NCI-H1092 (cell line): Measurements from ENCODE around the gene C1QTNF3.
"Not testable (repeated sequence)": the region's sequence is repeated elsewhere in the genome, so short reads cannot be mapped to it uniquely, and the experiment has no call there.

Source experiments
- DNase-seq: peaks from one replicate; lab custom pipeline; 2025; lab: John Stamatoyannopoulos, UW

The C1QTNF3 gene

GRCh38 chr5:34051374-34051980, 8.5 kb upstream of the C1QTNF3 start:
- DNase-seq: no peak

- DNase-seq: no peak
Measured at GRCh38 chr5:34047774-34048572, 5.0 kb upstream of the C1QTNF3 start.

DNA sequence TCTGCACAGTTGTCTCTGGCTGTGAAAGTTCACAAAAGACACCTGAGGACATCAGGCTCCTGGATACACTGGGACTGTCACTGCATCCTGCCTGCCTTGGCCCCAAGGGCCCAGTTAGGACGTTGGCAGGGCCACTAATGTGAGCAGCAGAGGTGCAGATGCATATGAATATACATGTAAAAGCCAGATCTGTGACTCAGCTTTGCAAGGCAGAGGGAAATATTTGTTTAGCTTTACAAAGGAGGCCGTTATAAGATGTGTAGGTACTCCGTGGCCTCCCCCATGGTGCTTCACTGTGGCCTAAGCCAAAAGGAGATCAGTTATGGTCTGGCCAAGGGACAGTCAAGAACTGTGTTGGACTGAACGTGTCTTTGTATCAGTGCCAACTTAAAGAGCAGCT, 4.1 kb upstream of the C1QTNF3 start:
- no peak for DNase-seq

DNA sequence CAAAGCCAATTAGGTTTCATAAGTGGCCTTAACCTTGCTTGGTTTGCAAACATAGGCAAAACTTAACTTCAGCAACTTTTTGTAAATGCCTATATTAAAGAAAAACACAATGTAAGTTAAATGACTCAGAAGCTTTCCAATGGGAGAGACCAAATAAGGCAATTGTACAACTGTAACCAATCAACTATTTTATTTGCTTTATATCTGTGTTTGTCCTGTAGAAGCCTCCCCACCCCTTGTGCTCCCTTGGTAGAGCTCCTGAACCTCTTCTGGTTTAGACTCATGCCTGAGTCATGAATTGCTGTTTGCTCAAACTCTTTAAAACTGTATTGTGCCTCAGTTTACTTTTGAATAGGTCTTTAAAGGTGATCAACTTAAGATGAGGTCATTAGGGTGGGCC, 3.0 kb upstream of the C1QTNF3 start:
- DNase-seq: no peak

- DNase-seq: no peak
Measured at GRCh38 chr5:34045023-34045422, 2.0 kb upstream of the C1QTNF3 start.

GRCh38 chr5:34042321-34042720, 692 bp downstream of the C1QTNF3 start:
- no peak for DNase-seq

GRCh38 chr5:34041247-34041972, 1.6 kb downstream of the C1QTNF3 start:
- no peak for DNase-seq

DNA sequence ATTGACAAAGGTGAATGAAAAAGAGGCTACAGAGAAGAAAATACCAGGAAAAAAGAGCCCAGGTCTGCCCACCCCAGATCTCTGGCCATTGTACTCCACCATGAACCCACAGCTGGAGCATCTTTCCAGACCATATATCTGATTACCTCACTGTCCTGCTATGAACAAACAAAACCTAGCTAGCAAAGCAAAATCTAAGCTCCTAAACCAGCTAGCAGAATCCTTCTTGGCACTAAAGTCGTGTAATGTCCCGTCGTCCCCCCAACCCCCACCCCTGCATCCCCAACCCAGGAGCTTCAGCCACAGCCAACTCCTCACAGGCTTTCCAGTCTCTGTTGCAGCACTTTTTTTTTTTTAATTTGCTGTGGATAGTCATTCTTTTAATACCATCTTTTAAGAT, 2.5 kb downstream of the C1QTNF3 start:
- DNase-seq: no peak

DNA sequence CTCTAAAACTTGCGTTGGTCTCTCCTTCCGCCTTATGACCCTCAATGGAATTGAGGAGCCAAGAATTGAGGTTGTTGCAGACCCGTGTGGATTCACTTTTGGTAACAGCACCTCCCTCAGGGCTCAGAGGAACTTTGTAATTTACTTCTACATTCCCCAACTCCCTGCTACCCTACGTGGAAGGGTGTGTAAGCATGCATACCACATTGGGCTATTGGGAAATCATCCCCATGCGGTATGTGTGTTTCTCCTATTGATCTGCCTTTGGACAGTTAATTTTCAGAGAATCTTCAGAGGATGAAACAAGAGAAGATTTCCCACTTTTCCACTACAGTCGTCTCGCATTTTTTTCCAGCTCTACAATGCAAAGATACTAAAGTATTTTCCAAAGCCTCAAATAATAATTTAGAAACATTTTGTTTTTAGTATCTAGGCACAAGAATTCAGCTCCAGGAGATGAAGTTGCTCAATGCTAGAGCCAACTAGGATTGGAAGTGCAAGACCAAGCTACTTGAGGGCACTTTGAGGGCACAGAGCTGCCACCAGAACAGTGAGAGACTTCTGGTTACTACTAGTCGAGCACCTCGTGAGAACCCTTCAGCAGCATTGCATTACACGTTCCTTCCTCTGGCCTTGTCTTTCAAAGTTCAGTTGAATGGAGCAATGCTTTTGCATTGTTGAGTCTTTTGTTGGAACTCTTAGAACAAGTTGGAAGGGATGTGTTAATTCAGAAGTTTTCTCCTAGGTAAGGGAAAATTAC, 3.4 kb downstream of the C1QTNF3 start:
- no peak for DNase-seq

DNA sequence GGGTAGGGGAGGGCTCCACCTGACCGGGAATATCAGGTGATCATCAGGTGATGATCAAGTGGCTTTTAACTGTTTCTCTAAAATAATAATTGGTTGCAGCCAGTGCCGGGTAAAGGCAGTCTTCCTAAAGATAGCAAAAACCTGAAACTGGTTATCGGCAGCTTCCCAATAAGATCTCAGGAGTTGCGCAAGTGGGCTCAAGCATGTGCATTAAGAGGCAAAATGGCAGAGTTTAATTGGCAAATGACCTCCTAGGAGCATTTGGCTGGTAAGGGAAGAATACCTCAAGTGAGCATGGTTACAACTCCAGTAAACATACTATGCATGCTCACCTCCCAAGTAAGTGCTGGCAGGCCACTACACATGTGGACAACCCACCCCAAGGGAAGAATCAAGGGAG, 4.2 kb downstream of the C1QTNF3 start:
- no peak for DNase-seq

- no peak for DNase-seq
Measured at GRCh38 chr5:34038390-34038789, 4.6 kb downstream of the C1QTNF3 start.

- no peak for DNase-seq
Measured at GRCh38 chr5:34037726-34038125, 5.3 kb downstream of the C1QTNF3 start.

- no peak for DNase-seq
Measured at GRCh38 chr5:34035756-34036155, 7.3 kb downstream of the C1QTNF3 start.

DNA sequence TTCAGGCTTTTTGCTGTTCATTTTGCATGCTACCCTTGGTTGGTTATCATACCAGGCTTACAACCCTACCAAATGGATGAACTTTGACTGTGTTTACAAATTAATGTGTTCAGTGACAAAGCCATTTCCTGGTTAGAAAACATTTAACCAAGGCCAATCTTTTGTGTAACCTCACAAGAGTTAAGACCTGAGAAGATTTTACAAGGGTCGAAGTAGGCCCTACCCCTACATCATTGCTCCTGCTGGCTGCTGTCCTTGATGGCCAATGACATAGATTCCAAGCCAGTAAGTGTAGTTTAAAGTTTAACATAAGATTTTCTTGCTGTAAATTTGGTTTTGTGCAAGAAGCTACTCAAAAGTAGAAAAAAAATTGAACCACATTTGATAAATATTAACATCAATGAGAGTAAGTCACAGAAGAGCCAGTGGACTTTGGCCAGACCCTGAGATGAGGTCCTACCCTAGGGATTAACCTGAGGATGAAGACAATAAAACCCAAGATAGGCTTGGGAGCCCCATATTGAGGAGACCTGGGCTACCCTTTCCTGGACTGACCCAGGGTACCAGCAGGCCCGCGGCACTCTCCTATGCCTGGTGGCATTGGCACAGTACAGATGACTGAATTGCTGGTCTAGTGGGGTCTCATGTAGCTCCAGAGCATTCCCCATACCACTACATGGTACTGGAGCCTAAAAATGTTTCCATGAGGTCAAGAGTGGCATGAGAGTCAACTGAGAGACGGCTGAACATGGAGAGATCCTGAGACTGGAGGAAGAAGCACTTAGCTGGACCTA, 8.3 kb downstream of the C1QTNF3 start:
- DNase-seq: no peak

GRCh38 chr5:34031966-34032365, 11.0 kb downstream of the C1QTNF3 start:
- DNase-seq: no peak

DNA sequence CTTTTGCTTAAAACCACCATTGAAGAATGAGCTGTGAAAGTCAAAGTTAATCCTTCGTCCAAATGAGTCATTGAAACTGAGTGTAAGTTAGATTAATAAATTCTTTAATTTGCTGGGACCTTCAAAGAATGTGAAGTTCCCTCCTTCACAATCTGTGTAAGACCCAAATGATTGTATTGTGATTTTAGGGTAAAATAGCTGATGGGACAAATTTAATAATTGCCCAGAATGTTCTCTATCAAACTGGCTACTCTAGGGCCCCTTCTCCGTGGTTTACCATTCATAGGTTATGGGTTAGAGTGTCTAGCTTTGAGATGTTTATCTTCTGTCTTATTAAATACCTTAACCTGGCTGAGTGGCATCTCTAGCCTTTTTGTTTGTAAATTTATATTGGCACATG, 11.9 kb downstream of the C1QTNF3 start:
- no peak for DNase-seq

DNA sequence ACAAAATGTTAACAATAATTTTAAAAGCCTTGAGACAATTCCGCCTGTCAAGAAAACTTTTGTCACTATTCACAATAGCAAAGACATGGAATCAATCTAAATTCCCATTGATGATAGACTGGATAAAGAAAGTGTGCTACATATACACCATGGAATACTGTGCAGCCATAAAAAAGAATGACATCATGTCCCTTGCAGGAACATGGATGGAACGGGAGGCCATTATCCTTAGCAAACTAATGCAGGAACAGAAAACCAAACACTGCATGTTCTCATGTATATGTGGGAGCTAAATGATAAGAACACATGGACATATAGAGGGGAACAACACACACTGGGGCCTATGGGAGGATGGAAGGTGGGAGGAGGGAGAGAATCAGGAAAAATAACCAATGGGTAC, 12.4 kb downstream of the C1QTNF3 start:
- not testable (repeated sequence) for DNase-seq

- DNase-seq: no peak
Measured at GRCh38 chr5:34030048-34030447, 13.0 kb downstream of the C1QTNF3 start.

DNA sequence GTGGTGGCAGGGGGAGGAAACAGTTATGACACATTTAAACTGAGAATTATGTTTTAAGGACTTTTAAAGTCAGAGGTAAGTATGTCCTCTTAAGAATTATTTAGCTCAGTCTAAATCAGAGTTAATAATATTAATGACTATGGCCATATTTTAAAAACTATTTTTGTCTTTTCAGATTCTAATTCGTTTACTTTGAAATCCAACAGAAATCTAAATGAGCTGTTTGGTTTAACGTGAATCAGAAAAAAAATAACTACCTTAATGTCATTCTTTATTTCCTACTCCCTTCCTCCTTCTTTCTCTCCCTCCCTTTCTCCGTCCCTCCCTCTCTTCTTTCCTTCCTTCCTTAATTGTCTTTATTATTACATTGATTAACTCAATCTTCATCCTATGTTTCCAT, 14.7 kb downstream of the C1QTNF3 start:
- no peak for DNase-seq

DNA sequence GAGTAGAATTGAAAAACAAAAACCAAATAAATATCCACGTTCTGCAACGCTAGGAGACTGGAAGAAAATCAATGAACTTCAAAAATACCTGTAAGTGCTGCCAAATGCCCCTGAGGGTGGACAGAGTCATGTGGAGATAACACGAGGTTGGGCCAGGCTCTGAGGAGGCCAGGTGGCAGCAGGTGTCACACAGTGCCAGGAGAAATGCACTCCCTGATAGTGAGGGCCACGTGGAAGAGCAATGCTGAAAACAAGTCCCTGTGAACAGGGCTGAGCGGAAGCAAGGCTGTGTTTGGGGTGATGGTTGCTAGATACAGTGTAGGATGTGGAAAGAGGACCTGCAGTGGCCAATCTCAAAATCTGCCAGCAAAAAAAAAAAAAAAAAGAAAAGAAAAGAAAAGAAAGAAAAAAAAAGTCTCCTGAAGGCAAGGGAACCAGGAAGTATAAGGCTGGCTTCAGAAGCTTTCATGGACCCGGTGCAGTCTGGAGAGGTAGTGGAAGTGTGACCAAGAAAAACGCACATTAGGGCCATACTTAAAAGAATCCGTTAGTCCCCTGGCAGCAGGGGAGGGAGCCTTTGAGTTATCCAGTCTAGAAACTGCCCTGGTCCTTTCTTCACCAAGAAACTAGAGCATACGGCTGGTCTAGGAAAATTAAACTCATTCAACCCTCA, 16.8 kb downstream of the C1QTNF3 start:
- no peak for DNase-seq

DNA sequence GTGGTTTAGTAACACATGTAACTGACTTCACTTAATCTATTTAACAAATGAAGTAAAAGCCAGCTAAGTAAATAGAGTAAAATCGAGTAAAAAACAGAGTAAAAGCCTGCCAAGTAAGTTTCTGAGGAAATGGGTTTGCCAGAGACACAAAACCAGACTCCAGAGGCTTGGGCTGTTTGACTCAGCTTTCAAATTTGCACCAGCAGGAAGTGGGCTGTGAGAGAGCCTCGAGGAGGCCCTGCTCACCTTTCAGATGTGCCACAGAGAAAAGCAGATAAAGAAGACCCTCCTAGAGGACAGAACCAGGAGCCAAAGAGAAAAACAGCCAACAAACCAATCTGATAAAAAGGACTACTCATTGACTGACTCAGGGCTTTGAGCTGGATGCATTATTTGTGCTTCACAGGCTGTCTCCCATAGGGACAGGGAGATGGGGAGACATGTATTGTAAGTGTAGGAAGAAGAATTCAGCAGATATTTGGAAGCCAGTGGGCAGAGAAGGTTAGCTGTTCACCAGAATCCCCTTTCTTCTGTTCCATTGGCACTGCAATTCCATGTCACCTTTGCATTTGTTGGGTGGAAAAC, 20.8 kb downstream of the C1QTNF3 start:
- no peak for DNase-seq
